Activated CD4-positive, alpha-beta memory T cell treated with anti-CD3 and anti-CD28 coated beads for 36 hours (primary cell): Measurements from ENCODE around the gene PLEKHH3. TPM values are rescaled to one million over a fixed set of nuclear protein-coding genes. Genes with fewer than 3 reads are reported as not detected.

Experiments
- CTCF ChIA-PET: fragments of 350-600 bp; sonication (Branson Sonifier 250); formaldehyde crosslinking; loops from one replicate; lab custom pipeline; 2021; ENCODE audit warnings: antibody characterized with exemption, inconsistent platforms; lab: Charles Lee
- POLR2A ChIA-PET: fragments of 350-600 bp; sonication (Branson Sonifier 250); formaldehyde crosslinking; loops from one replicate; lab custom pipeline; 2021; ENCODE audit warnings: antibody characterized with exemption; lab: Charles Lee
- DNase-seq: peaks from one replicate; pipeline ENCODE4 v3.0.0-alpha.2; 2020
- H3K27ac Mint-ChIP-seq: one replicate; pipeline ENCODE4 v1.8.0; 2021; ENCODE audit warnings: mixed read lengths
- H3K27me3 Mint-ChIP-seq: one replicate; pipeline ENCODE4 v1.8.0; 2021; ENCODE audit warnings: mixed read lengths
- H3K36me3 Mint-ChIP-seq: one replicate; pipeline ENCODE4 v1.8.0; 2021; ENCODE audit warnings: mixed read lengths
- H3K4me1 Mint-ChIP-seq: one replicate; pipeline ENCODE4 v1.8.0; 2021; ENCODE audit warnings: low read depth, mixed read lengths
- H3K4me3 Mint-ChIP-seq: one replicate; pipeline ENCODE4 v1.8.0; 2021; ENCODE audit warnings: mild to moderate bottlenecking, mixed read lengths
- H3K9me3 Mint-ChIP-seq: one replicate; pipeline ENCODE4 v1.8.0; 2021; ENCODE audit warnings: mixed read lengths
- intact Hi-C: fragments of 100-400 bp; cut with micrococcal nuclease; formaldehyde crosslinking; loops from one replicate; pipeline ENCODE4 v1.15.1; 2023
- total RNA-seq, 2 experiments: library from RNA; stranded (reverse); gene quantifications; one replicate each; pipeline ENCODE4 v1.2.3, GENCODE V29; 2021

PLEKHH3 gene
- total RNA-seq: 1 to 10 TPM; 1.1 to 1.2 TPM

DNA sequence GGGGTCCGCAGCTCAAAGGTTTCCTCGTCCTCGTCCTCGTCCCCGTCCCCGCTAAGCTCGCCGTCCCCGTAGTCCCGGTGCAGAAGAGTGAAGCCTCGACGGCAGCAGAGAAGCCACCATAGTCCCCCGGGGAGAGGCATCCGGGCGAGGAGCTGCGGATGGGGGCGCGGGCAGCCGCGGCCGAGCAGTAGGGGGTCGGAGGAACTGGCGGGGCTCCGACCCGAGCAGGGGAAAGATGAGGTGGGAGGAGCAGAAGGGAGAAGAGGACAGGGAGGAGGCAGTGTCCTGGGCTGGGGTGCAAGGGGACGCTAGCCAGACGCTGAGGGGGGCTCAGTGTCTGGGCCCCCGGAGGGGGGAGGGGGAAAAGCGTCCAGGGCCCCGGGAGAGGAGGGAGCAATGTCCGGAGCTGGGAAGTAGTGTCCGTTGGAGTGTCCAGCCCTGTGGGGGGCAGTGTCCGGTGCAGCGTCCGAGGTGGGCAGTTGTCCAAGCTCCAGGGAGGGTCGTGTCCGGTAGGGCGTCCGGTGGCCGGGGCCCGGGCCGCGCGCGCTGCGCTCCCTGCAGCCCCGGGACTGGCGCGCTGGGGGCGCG lies at the start of gene PLEKHH3:
Gene PLEKHH3 (minus strand): TSS at position 571 of the 588 bp plus-strand sequence. CDS start 431 bp downstream, at position 140.
- intact Hi-C loops: loop anchor here (5.0 to 10.0 kb wide), 2 partner anchors 139 to 392 kb away; partner anchors contain the start of genes NAGLU and STAT5A
- Mint-ChIP-seq H3K36me3 (no peaks in the 10 kb centered on the region), H3K4me1 (peaks cover 51% of the 10 kb centered on the region), H3K27ac (peak within 1 kb of the TSS; percentile 71), H3K4me3 (peak within 1 kb of the TSS; percentile 76), H3K9me3 (no peaks in the 10 kb centered on the region), H3K27me3 (peaks cover 40% of the 10 kb centered on the region)
- CTCF ChIA-PET: interaction anchor here (0.6 to 1.6 kb wide), 4 partner anchors 15 to 98 kb away, joined by 3 to 6 read pairs (median 4); partner anchors contain the start of gene PSMC3IP
- POLR2A ChIA-PET: interaction anchor here (0.6 to 0.9 kb wide), 2 partner anchors 10 to 482 kb away, joined by 3 to 5 read pairs; no protein-coding TSS in a partner anchor
- peak; percentile 26 for DNase-seq

DNA sequence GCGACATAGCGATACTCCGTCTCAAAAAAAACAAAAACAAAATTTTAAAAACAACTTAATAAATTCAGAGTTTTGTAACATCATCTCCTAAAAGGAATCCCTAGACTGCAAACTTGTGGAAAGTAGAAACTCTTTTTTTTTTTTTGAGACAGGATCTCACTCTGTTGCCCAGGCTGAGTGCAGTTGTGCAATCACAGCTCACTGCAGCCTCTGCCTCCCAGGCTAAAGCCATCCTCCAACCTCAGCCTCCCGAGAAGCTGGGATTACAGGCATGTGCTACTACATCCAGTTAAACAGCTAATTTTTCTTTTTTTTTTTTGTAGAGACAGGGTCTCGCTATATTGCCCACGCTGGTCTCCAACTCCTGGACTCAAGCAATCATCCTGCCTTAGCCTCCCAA lies 48.3 kb upstream of the PLEKHH3 start:
- no peaks in the 10 kb centered on the region for H3K9me3 Mint-ChIP-seq
- CTCF ChIA-PET: interaction anchor here (1.1 to 3.8 kb wide), 2 partner anchors 39 to 147 kb away, joined by 4 to 12 read pairs; partner anchors contain the start of gene PSMC3IP
- POLR2A ChIA-PET: interaction anchor here (0.6 kb wide), 1 partner anchor 929 kb away, joined by 3 read pairs; no protein-coding TSS in a partner anchor
- no peak overlapping the region for H3K4me3 Mint-ChIP-seq
- no peaks in the 10 kb centered on the region for H3K27me3 Mint-ChIP-seq
- intact Hi-C loops: no loop called here
- H3K36me3 Mint-ChIP-seq: peaks cover 36% of the 10 kb centered on the region
- no peak for DNase-seq
- H3K4me1 Mint-ChIP-seq: peaks cover 2% of the 10 kb centered on the region
- no peak overlapping the region for H3K27ac Mint-ChIP-seq

DNA sequence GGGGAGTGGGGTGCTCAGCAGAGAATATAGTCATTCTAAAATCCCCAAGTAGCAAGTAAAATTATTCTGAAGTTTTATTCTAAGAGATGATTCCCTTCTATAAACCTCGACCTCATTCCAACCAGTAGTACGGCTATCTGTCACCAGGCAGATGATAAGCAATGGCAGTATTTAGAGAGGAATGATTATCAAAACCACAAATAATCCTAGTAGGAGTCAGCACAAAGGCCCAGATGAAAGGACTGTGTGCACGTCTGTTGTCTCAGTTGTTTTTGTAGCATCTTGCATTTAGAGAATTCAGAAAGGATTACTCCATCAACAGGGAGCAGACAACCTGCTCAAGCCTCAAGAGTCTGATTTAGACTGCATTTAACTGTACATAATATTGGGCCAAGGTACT lies 46.8 kb upstream of the PLEKHH3 start:
- CTCF ChIA-PET: interaction anchor here (1.2 kb wide), 1 partner anchor 40 kb away, joined by 5 read pairs; no protein-coding TSS in a partner anchor
- no peak overlapping the region for H3K4me3 Mint-ChIP-seq
- no peaks in the 10 kb centered on the region for H3K9me3 Mint-ChIP-seq
- H3K27ac Mint-ChIP-seq: no peak overlapping the region
- no peak for DNase-seq
- peaks cover 2% of the 10 kb centered on the region for H3K4me1 Mint-ChIP-seq
- POLR2A ChIA-PET: no interaction called here
- H3K27me3 Mint-ChIP-seq: no peaks in the 10 kb centered on the region
- intact Hi-C loops: no loop called here
- peaks cover 41% of the 10 kb centered on the region for H3K36me3 Mint-ChIP-seq

GRCh38 chr17:42720996-42721583 lies 44.3 kb upstream of the PLEKHH3 start:
- H3K27me3 Mint-ChIP-seq: no peaks in the 10 kb centered on the region
- DNase-seq: peak; percentile 14
- H3K4me1 Mint-ChIP-seq: peaks cover 2% of the 10 kb centered on the region
- H3K36me3 Mint-ChIP-seq: peaks cover 54% of the 10 kb centered on the region
- CTCF ChIA-PET: interaction anchor here (1.5 to 2.4 kb wide), 3 partner anchors 12 to 143 kb away, joined by 6 to 15 read pairs (median 13); partner anchors contain the start of gene PSMC3IP
- intact Hi-C loops: loop anchor here (1.0 kb wide), 1 partner anchor 42 kb away; no protein-coding TSS in a partner anchor
- no peak overlapping the region for H3K27ac Mint-ChIP-seq
- POLR2A ChIA-PET: no interaction called here
- H3K9me3 Mint-ChIP-seq: no peaks in the 10 kb centered on the region
- H3K4me3 Mint-ChIP-seq: no peak overlapping the region

DNA sequence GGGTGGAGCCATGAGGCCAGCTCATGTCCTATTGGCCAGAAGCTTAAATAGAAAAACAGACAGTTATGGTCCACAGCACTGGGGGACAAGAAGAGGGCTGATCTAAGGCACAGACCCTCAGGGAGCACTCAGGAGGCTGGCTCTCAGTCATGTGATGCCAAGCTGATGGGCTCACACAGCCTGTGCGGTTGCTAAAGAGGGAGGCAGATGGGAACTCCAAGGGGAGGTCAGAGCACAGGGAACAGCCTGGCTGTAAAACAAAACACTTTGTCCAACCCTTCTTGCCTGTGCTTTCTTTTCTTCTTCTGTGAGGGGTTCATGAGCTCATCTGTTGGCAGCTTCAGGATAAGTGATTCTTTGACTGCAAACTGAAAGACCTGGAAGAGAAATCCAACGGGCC lies 32.8 kb upstream of the PLEKHH3 start:
- no peaks in the 10 kb centered on the region for H3K27me3 Mint-ChIP-seq
- H3K4me3 Mint-ChIP-seq: no peak overlapping the region
- H3K4me1 Mint-ChIP-seq: peaks cover 41% of the 10 kb centered on the region
- DNase-seq: no peak
- intact Hi-C loops: loop anchor here (5.0 to 10.0 kb wide), 2 partner anchors 53 to 115 kb away; partner anchors contain the start of genes BECN1 and RAMP2
- ChIA-PET CTCF (interaction anchor here (1.0 to 2.3 kb wide), 4 partner anchors 10 to 131 kb away, joined by 3 to 8 read pairs (median 6); no protein-coding TSS in a partner anchor), POLR2A (interaction anchor here (0.8 kb wide), 1 partner anchor 658 kb away, joined by 3 read pairs; no protein-coding TSS in a partner anchor)
- no peak overlapping the region for H3K27ac Mint-ChIP-seq
- peaks cover 80% of the 10 kb centered on the region for H3K36me3 Mint-ChIP-seq
- H3K9me3 Mint-ChIP-seq: no peaks in the 10 kb centered on the region

DNA sequence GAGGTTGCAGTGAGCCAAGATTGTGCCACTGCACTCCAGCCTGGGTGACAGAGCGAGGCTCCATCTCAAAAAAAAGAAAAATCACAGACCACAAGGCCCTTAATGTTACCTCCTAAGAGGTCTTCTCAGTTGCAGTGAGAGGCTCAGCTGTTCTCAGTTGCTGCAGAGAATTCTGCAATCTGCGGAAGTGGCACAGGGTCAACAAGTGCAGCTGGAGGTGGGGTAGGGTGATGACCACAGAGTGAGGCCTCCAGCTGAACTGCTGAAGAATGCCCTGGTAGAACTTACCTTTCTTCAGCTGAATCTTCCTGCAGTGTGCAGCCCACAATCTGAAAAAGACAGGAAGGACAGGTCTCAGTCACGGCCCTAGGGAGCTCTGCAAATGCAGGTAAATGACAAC lies 31.8 kb upstream of the PLEKHH3 start:
- Mint-ChIP-seq H3K27ac (no peak overlapping the region), H3K4me1 (peaks cover 46% of the 10 kb centered on the region), H3K36me3 (peaks cover 82% of the 10 kb centered on the region), H3K4me3 (no peak overlapping the region), H3K9me3 (no peaks in the 10 kb centered on the region), H3K27me3 (no peaks in the 10 kb centered on the region)
- intact Hi-C loops: loop anchor here (5.0 to 10.0 kb wide), 2 partner anchors 54 to 116 kb away; partner anchors contain the start of genes BECN1 and RAMP2
- DNase-seq: no peak
- ChIA-PET CTCF (interaction anchor here (1.5 to 2.3 kb wide), 3 partner anchors 11 to 130 kb away, joined by 6 to 8 read pairs (median 7); no protein-coding TSS in a partner anchor), POLR2A (interaction anchor here (0.8 kb wide), 1 partner anchor 659 kb away, joined by 3 read pairs; no protein-coding TSS in a partner anchor)

- Mint-ChIP-seq H3K27ac (no peak overlapping the region), H3K4me3 (no peak overlapping the region), H3K36me3 (peaks cover 82% of the 10 kb centered on the region), H3K9me3 (no peaks in the 10 kb centered on the region), H3K27me3 (no peaks in the 10 kb centered on the region), H3K4me1 (peaks cover 46% of the 10 kb centered on the region)
- ChIA-PET POLR2A (interaction anchor here (0.8 kb wide), 1 partner anchor 129 kb away, joined by 4 read pairs; no protein-coding TSS in a partner anchor), CTCF (interaction anchor here (0.7 to 1.0 kb wide), 2 partner anchors 128 kb away, joined by 3 to 6 read pairs; no protein-coding TSS in a partner anchor)
- intact Hi-C loops: loop anchor here (5.0 to 10.0 kb wide), 2 partner anchors 56 to 118 kb away; partner anchors contain the start of genes BECN1 and RAMP2
- DNase-seq: peak; percentile 81
Observed at GRCh38 chr17:42706732-42707131, 29.9 kb upstream of the PLEKHH3 start.

DNA sequence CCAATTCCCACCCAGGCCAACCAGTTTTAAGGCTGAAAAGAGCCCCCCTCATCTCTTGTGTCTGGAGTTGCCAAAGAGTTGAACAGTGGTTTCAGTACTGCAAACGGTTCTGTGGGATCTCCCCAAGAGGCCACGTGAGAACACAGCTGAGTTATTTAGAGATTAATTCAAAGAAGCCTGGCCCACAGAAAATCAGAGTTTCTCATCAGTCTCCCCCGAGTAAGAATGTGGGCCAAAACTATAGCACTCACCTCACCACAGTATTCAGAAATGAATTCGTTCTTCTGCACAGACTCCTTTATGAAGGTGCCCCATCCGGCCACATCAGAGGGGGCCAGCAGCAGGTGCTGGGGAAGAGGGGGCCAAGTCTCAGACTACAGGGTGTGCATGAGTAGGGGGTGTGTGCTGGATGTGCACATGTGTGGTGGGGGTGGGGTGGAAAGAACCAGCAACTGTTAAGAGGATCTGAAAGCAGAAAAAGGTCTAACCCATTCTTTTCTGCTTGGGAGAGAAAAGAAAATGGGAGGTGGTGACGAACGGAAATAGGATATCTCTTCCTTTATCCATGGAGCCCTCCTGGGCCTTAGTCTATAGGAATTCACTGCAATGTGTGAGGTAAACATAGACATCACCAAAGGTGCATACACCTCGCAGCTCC lies 28.2 kb upstream of the PLEKHH3 start:
- ChIA-PET POLR2A (interaction anchor here (1.1 kb wide), 1 partner anchor 96 kb away, joined by 6 read pairs; the partner anchor contains the start of genes RETREG3 and TUBG1), CTCF (interaction anchor here (0.6 to 2.3 kb wide), 2 partner anchors 59 to 127 kb away, joined by 3 to 8 read pairs; partner anchors contain the start of gene PSMC3IP)
- DNase-seq: peak; percentile 73
- no peaks in the 10 kb centered on the region for H3K27me3 Mint-ChIP-seq
- peaks cover 46% of the 10 kb centered on the region for H3K4me1 Mint-ChIP-seq
- no peaks in the 10 kb centered on the region for H3K9me3 Mint-ChIP-seq
- peak overlapping the region; percentile 18 for H3K27ac Mint-ChIP-seq
- intact Hi-C loops: loop anchor here (2.0 to 10.0 kb wide), 4 partner anchors 26 to 120 kb away; partner anchors contain the start of genes BECN1, EZH1 and RAMP2
- no peak overlapping the region for H3K4me3 Mint-ChIP-seq
- peaks cover 78% of the 10 kb centered on the region for H3K36me3 Mint-ChIP-seq

DNA sequence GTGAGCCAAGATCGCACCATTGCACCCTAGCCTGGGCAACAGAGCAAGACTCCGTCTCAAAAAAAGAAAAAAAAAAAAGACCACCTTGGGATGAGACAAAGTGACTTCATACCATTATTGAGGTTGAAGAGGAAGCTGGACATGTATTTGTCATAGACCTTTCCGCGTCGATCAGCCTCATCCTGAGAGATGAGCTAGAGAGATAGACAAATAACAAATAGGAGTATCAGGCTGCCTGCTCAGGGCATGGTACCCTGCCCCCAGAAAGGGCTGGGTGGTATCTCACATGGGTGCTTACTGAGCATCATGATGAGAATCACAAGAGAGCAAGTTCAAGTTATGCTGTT lies 27.7 kb upstream of the PLEKHH3 start:
- no peaks in the 10 kb centered on the region for H3K27me3 Mint-ChIP-seq
- DNase-seq: no peak
- H3K4me1 Mint-ChIP-seq: peaks cover 43% of the 10 kb centered on the region
- no peak overlapping the region for H3K27ac Mint-ChIP-seq
- ChIA-PET CTCF (interaction anchor here (2.3 kb wide), 1 partner anchor 126 kb away, joined by 8 read pairs; the partner anchor contains the start of gene PSMC3IP), POLR2A (interaction anchor here (0.7 to 1.1 kb wide), 2 partner anchors 65 to 95 kb away, joined by 3 to 6 read pairs; partner anchors contain the start of genes RETREG3 and TUBG1)
- H3K9me3 Mint-ChIP-seq: no peaks in the 10 kb centered on the region
- peaks cover 74% of the 10 kb centered on the region for H3K36me3 Mint-ChIP-seq
- intact Hi-C loops: loop anchor here (2.0 to 10.0 kb wide), 3 partner anchors 26 to 120 kb away; partner anchors contain the start of genes BECN1 and EZH1
- H3K4me3 Mint-ChIP-seq: no peak overlapping the region

DNA sequence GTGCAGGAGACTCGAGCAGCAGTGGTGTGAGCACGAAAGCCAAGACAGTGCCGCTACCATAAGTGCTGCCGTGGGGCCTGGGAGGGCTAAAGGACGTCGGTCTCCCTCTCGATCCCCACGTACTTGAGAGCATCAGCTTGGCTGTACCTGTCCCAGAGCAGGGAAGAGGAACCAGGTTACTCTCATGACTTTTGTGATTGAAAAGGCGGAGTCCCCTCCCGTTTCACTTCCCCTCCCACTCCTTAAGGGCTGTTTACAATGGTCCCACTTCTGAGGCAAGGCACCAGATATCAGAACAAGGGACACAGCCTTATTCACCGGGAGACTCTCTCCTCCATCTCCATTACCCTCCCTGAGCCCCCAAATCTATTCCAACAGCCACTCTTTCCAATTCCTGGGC lies 25.7 kb upstream of the PLEKHH3 start:
- ChIA-PET POLR2A (no interaction called here), CTCF (no interaction called here)
- no peaks in the 10 kb centered on the region for H3K9me3 Mint-ChIP-seq
- H3K27ac Mint-ChIP-seq: no peak overlapping the region
- intact Hi-C loops: loop anchor here (10.0 kb wide), 1 partner anchor 122 kb away; the partner anchor contains the start of gene BECN1
- H3K4me1 Mint-ChIP-seq: peaks cover 27% of the 10 kb centered on the region
- DNase-seq: no peak
- H3K27me3 Mint-ChIP-seq: no peaks in the 10 kb centered on the region
- H3K36me3 Mint-ChIP-seq: peaks cover 58% of the 10 kb centered on the region
- no peak overlapping the region for H3K4me3 Mint-ChIP-seq
